Measurements from ENCODE around the gene USF1.
"Not testable (repeated sequence)": the region's sequence is repeated elsewhere in the genome, so short reads cannot be mapped to it uniquely, and the experiment has no call there.

USF1 gene

GRCh38 chr1:161019751-161020495 lies 25.9 kb downstream of the USF1 start:
- DNase-seq (ENCODE audit: low read depth, low spot score) = no peak

DNA sequence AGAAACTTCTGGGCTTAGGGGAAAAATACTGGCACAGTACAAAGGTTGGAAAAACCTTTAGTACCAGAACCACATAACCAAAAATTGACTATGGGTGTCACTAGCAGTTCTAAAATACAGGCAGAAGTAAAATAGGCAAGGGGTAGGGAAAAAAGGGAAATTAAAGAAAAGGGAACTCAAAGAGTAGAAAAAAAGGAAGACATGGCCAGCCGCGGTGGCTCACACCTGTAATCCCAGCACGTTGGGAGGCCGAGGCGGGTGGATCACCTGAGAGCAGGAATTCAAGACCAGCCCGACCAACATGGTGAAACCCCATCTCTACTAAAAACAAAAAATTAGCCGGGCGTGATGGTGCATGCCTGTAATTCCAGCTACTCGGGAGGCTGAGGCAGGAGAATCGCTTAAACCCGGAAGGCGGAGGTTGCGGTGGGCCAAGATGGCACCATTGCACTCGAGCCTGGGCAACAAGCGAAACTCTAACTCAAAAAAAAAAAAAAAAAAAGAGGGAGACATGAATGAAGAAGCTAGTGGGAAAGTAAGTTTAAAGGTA lies 26.6 kb downstream of the USF1 start:
- DNase-seq (ENCODE audit: low read depth, low spot score) = not testable (repeated sequence)

DNA sequence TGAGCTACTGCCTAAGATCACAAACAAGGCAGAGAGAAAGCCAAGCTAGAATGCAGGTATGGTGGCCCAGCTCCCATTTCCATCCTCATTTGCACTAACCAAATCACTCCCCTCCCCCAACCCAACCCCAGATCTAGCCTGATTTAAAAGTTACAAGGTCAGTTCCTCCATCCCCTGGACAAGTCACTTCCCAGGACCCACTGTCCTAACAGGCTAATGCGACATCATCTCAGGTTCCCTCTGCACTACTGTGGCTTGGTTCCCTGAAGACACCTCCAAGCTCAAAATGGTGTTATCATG lies 27.2 kb downstream of the USF1 start:
- no peak for DNase-seq (ENCODE audit: low read depth, low spot score)

DNA sequence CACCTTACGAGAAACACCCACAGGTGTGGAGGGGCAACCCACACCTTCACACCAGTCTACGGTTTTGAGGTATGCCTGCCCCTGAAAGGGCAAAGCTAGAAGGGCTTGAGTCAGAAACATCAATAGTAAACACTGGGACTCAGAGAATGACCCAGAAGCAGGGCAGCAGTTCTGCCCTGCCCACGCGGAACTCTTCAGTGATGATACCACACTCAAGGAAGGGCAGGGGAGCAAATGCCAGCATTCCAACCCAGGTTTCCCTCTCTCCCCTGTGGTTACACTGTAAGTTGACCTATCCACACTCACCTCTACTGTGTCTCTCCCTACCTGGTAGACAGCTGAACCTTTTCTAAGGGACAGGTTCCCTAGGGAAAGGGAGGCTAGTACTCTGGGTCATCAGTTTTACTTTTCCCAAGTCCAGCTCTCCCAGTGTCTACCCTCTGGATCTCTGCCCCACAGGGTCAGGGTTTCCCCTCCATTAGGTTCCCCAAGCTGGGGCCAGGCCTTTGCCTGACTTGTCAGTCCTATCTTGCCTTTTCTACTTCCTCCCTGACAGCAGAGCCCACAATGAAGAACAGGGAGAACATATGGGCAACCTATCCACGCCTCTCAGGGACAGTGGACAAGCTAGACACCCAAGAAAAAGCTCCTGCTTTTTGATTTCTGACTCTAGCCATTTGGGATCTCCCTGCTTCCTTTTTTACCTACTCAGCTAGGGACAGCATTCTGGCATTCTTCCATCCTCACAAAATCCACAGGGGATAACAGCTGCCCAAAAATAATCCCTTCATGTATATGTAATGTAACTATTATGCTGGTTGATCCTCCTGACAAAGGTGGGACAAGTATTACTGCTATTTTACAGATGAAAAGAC lies 27.8 kb downstream of the USF1 start:
- DNase-seq (ENCODE audit: low read depth, low spot score) = no peak

GRCh38 chr1:161017181-161017580 lies 28.6 kb downstream of the USF1 start:
- DNase-seq (ENCODE audit: low read depth, low spot score) = not testable (repeated sequence)

- DNase-seq (ENCODE audit: low read depth, low spot score) = not testable (repeated sequence)
These were observed 29.1 kb downstream of the USF1 start for GRCh38 chr1:161016683-161017082.

- DNase-seq (ENCODE audit: low read depth, low spot score) = peak; percentile 63
These were observed 32.1 kb downstream of the USF1 start for GRCh38 chr1:161013488-161014230.

DNA sequence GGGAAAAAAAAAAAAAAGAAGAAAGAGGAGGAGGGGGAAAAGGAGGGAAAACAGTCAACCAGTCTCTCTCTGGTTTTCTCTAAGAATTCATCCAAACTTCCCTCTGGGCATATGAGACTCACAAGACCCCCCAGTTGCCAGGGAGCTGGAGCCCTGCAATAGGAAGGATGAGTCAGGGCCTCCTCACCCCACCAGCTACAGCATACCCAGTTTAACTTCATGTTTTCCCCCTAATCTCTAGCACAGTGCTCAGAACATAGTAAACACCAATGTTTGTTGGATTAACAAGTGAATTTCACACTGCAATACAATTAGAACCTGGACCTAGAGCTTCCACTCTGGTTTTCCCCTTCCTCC lies 32.7 kb downstream of the USF1 start:
- DNase-seq (ENCODE audit: low read depth, low spot score) = no peak

DNA sequence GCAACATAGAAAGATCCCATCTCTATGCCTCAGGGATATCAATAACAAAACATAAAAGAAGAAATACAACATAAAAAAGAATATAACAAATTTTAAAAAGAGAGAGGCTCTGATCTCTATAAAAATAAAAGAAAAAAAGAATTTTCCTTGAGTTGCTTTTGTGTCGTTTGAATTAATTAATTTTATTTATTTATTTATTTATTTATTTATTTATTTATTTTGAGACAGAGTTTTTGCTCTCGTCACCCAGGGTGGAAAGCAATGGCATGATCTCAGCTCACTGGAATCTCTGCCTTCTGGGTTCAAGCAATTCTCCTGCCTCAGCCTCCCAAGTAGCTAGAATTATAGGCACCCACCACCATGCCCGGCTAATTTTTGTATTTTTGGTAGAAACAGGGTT lies 33.4 kb downstream of the USF1 start:
- no peak for DNase-seq (ENCODE audit: low read depth, low spot score)

- no peak for DNase-seq (ENCODE audit: low read depth, low spot score)
These were observed 36.1 kb downstream of the USF1 start for GRCh38 chr1:161009602-161010211.

GRCh38 chr1:161008869-161009510 lies 36.8 kb downstream of the USF1 start:
- DNase-seq (ENCODE audit: low read depth, low spot score) = no peak

- DNase-seq (ENCODE audit: low read depth, low spot score) = no peak
These were observed 38.4 kb downstream of the USF1 start for GRCh38 chr1:161007369-161007768.

DNA sequence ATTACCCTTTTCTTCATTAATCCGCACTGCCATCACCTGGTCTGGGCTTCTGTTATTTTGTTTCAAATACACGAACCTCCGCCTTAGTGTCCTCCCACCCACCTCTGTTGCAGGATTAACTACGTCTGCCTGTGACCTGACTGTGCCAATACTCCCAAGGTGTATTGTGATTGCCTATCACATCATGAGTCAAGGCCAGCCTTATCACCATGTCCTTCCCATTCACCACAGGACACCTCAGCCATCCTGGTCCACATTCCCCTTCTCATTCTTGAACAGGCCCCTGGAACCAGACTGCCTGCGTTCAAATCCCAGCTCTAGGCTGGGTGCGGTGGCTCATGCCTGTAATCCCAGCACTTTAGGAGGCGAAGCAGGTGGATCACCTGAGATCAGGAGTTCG lies 39.2 kb downstream of the USF1 start:
- no peak for DNase-seq (ENCODE audit: low read depth, low spot score)

DNA sequence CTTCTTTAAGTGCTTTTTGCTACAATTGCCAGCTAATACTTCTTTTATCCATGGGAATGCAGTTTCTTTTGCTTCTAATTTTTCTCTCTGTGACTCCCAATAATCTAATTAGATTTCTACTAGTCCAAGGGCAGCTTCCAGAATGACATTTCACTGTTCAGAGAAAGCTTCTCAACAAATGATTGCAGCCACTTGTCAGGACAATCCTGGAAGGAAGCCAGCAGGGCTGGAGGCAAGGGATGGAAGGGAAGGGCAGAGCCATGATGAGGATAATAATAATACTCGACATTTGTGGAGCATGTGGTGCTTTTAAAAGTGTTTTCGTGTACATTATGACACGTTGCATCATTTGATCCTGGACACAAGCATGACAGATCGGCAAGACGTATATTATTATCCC lies 44.3 kb downstream of the USF1 start:
- no peak for DNase-seq (ENCODE audit: low read depth, low spot score)

DNA sequence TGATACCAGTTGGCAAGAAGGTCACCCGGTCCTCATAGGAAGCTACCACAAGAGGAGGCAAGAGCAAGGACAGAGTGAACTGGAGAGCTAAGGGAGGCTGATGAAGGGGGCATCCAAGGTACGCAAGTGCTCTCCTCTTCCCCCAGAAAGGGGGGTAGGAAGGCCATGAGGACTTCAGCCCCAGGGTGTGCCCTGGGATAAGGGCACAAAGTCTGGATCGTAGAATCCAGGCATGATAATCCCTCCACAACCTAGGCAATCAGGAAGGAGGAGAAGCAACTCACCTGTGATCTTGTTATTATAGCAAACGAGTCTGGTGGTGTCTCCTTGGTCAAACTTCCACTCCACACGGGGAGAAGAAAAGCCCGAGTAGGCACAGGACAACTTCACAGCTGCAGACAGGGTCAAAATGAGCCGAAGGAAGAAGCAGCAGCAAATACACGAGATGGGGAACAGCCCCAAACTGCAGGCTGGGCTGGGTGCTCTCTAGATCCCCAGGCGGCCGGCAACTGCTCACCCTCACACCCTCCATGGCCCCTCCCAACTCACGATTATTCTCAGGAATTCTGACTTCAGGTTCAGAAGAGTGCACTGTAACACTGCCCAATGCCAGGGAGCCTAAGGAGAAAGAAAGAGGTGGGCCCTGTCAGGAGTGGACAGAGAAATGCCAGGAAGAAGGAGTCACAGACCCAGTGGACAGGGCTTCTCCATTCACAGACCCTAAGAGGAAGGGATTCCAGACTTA lies 44.9 kb downstream of the USF1 start:
- no peak for DNase-seq (ENCODE audit: low read depth, low spot score)

DNA sequence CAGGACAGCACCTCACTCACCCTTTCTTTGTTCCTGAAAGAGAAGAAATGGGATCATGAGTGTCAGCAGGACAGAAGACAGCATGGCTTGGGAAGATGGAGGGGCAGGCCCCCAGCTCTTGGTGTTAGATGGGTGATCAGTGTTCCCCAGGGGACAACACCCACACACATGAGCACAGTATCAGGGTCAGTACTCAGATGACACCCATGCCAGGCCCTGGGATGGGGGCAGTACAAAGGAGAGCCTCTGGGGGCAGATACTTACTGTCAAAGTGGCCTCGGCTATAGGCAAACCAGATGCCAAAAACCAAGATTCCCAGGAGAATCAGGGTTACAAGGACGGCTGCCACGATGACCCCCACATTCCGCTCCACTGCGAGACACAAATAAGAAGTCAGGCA lies 46.4 kb downstream of the USF1 start:
- DNase-seq (ENCODE audit: low read depth, low spot score) = no peak

- no peak for DNase-seq (ENCODE audit: low read depth, low spot score)
These were observed 48.3 kb downstream of the USF1 start for GRCh38 chr1:160997323-160998038.

GRCh38 chr1:160996178-160996577 lies 49.6 kb downstream of the USF1 start:
- DNase-seq (ENCODE audit: low read depth, low spot score) = no peak

GRCh38 chr1:160993544-160994193 lies 52.1 kb downstream of the USF1 start:
- DNase-seq (ENCODE audit: low read depth, low spot score) = no peak

Data from iPS DF 19.7 (cell line).